HTERT RPE-1 (cell line): ENCODE measurements around the gene EPB41L2.

ENCODE experiments used
- in situ Hi-C: fragments of 300-500 bp; cut with MboI; formaldehyde crosslinking; loops from 4 replicates; pipeline ENCODE4 v1.14.3; 2020; ENCODE audit warnings: low sequenced_read_pairs

The EPB41L2 gene

DNA sequence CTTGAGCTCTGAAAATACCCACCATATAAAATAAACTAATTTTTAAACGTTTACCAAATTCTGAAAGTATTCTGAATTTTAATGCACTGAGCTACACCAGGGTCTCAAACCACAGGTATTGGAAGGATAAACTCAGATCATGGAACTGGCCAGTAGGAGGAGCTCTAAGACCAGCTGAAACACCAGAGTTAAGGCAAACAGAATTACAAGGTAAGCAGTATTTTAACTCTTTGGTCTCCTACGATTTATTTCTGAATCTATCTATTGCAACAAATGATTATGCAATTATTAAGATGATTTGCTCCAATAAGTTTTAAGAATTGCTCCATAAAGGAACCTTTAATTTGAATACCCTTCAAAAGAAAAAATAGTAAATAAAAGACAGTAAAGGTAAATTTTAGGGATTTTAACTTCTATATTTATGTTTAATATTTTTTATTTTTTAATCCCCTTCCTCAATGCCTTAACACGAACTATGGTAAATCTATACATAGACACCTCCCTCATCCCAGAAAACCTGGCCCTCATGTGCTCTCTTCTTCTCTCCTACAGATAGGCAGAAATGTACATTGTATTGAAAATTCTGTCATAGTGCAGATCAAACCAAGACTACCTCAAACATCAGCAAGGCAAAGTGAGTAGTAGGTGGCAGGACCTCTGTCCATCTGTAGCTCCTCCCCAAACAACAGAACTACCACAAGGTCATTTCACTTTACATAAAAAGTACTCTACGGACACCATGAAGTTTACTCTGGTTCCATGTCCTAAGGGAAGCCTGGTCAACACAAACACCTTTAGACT lies 177.5 kb downstream of the EPB41L2 start:
- in situ Hi-C loops, result loop anchor here (25.0 kb wide), 1 partner anchor 227 kb away; no protein-coding TSS in a partner anchor

- in situ Hi-C loops, result loop anchor here (25.0 kb wide), 1 partner anchor 230 kb away; no protein-coding TSS in a partner anchor
Observed at GRCh38 chr6:130882370-130882769, 180.7 kb downstream of the EPB41L2 start.

DNA sequence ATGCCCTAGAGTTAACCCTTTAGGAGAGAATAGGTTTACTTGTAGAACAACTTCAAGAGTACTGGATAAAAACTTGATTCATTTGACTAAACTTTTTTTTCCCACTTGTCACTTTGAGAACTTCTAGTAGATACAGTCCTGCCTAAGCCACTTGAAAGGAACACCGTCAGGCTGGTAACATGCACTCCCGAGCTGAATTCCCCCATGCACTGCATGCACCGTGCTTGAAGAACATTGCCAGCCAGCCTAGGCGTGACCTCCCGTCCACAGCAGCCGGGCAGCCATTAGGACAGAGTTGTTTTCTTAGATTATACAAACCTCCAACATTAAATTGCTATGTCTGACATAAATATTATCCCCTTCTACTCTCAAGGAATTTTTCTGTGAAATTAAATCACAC lies 183.2 kb downstream of the EPB41L2 start:
- in situ Hi-C loops, result loop anchor here (25.0 kb wide), 1 partner anchor 232 kb away; no protein-coding TSS in a partner anchor

- in situ Hi-C loops, result no loop called here
Observed at GRCh38 chr6:130873746-130874145, 189.3 kb downstream of the EPB41L2 start.

GRCh38 chr6:130872250-130873095 lies 190.6 kb downstream of the EPB41L2 start:
- in situ Hi-C loops, result no loop called here

DNA sequence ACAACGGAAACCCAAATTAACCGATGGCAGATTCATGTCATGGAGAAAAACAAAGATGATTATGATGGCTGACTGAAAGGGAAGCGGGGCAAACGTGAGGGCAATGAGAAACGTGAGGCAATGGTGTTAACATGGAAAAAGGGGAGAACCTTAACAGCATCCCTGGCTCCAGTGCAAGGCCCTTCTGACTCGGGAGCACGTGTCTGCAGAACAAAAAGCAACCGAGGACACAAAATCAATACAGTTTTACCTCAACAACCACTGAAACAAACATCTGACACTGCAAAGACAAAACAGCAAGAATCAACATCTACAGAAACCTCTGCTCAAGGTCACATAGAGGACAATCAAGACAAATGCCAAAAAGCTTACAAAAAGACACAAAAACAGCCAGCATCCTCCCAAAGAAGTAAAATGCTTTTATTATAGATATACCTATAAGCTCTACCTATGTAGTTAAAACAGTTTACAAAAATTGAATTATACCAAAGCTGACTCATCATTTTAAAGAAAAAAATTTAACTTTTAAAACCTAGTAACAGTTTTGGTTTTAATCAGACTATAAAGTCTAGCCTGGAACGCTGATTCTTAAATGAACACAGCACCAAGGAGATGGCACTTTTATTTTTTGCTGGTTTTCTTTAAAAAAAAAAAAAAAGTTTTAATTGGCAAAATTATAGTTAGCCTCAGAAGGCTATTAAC lies 192.7 kb downstream of the EPB41L2 start:
- in situ Hi-C loops, result no loop called here

DNA sequence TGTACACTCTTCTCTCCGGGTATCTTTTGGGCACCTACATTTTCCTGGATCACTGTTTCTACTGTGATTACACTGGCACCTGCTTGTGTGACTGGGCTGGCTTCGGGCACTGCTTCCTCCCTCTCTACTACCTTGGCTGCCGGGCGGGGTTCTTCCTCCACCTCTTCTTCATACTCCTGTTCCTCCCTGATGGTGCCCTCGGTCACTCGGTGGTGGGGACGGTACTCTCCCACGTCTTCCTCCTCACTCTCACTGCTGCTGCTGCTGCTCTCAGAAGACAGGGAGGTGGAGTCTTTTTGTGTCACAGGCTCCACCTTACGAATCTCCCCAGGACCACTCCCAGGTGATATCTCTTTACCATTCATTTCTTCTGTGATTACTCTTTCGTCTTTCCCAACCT lies 193.4 kb downstream of the EPB41L2 start:
- in situ Hi-C loops, result no loop called here

GRCh38 chr6:130865793-130866192 lies 197.3 kb downstream of the EPB41L2 start:
- in situ Hi-C loops, result no loop called here

DNA sequence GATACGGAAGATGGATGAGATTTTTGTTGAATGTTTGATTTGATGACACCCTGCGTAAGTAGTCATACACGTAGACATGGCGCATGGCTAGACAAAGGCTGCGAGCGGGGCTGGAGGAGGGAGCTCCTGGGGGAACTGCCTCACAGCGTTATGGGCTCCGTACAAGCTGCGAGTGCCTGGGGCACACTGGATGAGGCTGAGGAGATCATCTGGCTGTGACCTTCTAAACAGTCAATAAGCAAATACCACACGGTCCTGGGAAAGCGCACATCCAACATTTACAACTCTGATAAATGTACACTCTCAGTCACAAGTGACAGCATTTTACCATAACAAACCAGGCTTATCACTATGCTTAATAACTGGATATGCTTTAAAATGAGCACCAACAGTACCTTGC lies 198.7 kb downstream of the EPB41L2 start:
- in situ Hi-C loops, result no loop called here

DNA sequence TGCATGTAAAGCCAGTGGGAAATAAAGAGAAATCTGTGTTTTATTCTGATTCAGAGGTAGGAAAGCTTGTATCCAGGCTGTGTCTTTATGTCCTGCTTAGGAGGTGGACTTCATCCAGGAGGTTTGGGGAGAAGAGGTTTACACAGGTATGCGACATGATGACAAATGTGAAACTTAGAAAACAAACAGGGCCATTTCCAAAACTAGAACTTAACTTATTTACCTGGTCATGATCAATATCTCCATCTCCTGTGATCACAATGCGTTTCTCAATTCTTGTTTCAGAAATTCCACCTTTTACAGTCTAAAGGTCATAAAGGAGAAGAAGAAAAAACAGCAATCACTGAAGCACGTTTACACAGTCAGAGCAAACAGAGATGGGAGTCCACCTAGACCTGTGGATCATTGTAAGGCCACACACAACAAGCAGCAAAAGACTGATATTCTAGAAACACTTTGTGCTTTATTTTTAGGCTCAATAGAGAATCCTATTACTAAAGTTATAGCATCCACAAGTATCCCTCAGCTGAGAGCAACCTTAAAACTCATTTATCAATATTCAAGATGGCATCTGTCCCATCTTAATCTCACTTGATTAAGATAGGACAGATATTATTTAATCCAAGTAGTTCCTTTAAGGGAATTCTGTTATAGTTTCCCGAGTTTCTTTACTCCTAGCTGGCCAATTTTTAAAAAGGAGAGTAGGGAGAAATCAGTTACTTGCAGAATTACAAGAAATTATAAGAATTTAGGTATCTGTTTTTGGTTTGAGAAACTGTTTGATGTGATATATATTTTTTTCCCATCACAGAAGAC lies 199.4 kb downstream of the EPB41L2 start:
- in situ Hi-C loops, result no loop called here

GRCh38 chr6:130862370-130862769 lies 200.7 kb downstream of the EPB41L2 start:
- in situ Hi-C loops, result no loop called here

DNA sequence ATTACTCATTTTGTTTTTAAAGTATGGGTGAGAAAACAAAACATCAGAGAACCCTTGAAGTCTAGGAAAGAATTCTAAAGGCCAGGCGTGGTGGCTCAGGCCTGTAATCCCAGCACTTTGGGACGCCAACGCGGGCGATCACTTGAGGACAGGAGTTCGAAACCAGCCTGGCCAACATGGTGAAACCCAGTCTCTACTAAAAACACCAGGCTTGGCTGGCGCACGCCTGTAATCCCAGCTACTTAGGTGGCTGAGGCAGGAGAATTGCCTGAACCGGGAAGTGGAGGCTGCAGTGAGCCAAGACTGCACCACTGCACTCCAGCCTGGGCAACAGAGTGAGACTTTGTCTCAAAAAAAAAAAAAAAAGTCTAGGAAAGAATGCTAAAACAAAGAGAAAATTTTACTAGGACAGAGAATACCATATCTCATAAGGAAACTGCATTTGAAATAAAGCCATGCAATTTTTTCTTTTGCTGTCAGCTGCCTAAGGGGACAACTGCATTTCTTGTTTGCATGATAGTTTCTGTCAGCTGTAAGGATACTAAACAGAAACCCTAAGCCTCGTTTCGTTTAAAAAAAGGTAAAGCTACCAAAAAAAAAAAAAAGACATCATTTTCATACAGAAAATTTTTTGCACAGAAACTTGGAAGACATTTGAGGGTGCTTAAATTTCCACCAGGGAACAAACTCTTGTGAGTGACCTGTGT lies 203.7 kb downstream of the EPB41L2 start:
- in situ Hi-C loops, result no loop called here

DNA sequence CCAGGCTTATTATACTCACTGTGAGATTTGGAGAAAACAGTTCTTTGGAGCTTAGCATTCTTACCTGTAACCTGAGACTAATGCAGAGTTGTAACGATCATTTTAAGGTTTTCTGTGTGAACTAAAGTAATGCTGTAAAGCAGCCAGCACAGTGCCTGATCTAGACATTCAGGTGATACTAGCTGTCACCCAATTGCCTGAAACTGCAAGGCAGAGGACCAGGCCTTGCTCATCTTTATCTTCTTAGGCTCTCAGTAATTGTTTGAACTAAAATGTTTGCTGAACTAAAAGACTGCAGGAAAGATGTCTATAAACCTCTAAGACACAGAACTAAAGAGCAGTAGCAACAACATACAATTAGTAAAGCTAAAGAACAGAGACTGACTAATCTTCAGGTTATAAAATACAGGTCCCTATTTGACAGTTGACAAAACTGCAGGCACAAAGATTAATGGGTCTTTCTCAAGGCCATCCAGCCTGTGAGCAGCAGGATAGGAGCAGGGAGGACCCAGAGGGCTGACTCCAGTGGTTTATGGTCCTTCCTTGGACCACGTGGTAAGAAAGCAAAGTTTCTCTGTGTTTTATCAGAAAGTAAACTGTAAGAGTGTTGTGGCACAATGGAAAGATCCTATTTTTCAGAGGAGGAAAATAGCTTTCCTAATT lies 204.4 kb downstream of the EPB41L2 start:
- in situ Hi-C loops, result no loop called here

DNA sequence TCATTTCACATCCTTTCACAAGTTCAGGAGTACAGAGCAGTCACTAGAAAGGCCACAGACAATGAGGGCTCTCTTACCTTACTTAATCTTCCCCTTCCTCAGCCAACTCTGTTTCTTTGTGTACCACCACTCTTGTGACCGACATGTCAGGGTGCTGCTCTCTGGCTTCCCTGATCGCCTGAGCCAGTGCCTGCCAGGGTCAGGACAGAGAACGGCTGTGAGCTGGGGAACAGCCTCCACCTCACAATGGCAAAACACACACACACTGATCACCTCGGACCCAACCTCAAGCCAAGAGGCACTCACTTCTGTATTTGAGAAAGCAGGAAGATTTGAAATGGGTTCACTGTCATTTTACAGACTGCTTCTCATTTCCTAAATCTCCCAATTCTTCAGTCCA lies 205.0 kb downstream of the EPB41L2 start:
- in situ Hi-C loops, result no loop called here

DNA sequence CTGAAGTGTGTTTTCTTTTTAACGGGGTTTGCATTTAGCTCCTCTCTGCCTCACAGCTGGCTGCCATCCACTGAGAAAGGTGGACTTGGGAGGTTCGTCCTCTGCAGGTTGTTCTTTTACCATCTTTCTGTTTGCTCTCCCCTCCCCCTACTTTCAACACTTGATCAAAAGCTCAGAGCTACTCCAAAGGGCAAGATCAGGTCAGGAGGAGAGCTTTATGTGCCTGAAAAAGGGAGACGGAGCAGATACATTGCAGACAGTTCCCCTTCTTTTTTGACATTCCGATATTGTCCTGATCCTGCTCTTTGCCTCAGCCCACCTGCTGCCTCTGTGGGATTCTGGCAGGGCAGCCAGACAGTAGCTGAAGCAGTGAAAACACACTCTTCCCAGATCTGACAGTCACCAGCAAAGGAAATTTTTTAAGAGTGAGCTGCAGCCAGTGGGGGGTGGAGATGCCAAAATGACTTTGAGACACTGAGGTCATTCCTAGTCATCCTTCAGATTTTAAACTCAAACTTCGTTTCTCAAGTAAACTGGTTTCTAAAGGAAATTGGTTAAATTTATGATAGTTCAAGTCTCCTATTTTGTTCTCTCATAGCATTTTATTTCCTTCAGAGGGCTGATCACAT lies 209.4 kb downstream of the EPB41L2 start:
- in situ Hi-C loops, result no loop called here

DNA sequence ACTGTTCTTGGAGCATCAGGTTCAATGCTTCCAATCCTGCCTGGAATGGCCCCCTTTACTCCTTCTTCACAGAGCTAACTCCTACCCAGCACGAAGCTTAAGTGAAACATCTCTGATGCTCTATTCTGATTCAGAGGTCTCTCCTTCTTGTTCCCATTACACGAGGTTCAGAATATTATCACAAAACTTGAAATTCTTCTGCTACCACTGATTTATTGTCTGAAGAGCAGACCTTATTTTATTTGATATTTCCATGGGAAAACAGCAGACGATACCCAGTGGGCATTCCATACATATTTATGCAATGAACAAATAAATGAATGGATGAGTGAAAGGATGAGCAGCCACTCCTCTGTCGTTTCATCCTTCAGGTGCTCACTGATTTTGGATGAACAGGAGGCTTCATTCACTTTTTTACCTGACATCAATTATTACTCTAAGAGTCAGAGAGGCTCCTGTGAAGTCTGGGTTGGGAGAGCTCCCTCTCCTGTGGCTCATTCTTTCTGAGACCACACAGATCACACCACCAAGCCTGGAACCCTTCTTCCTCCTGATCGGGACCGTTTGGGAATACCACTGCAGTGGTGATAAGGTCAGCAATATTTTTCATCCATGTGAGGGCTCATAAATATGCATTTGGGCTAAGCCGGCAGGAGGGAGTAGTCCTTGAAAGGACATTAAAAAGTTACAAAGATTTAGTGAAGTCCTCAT lies 210.0 kb downstream of the EPB41L2 start:
- in situ Hi-C loops, result no loop called here

DNA sequence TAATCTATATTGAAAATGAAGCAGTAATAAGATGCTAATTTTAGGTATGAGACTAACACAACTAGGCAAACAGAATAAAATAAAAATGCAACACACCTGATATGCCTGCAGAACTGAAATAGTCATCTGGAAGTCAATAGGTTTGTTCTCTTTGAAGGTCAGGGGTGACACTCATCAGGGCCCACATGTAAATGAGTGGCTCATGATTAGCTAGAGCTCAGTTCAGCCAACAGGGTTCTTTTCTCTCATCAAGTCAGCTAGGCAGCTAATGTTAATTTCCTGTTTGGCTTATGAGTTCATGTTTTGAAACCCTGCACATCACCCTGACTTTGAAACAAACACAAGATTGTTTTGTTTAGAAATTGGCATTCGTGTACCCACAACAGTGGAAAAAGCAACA lies 212.0 kb downstream of the EPB41L2 start:
- in situ Hi-C loops, result no loop called here

DNA sequence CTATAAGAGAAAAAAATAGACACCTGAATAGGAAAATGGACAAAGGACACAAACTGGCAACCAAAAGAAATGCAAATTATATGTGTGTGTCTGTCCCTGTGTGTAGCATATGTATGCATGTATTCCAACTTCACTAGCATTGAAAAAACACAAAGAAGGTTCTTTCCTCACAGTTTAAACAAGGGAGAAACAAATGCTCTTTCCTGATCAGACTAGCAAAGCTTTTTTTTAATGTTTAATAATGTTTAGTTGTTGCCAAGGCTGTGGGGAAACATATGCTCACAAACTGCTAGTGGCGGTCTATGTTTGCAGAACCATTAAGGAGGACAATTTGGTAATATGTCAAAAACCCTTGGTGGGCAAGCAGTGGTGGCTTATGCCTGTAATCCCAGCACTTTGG lies 213.5 kb downstream of the EPB41L2 start:
- in situ Hi-C loops, result no loop called here
